Retinal pigment epithelial cell (primary cell): Measurements from ENCODE around the gene SINHCAF.

ENCODE experiments used
- DNase-seq: peaks from one replicate; pipeline ENCODE4 v3.0.0-alpha.2; 2010; ENCODE audit warnings: low read depth
- H3K4me3 ChIP-seq: 2 replicates; pipeline ENCODE4 v1.5.1; 2011; ENCODE audit warnings: mild to moderate bottlenecking, low read length, control low read depth, moderate library complexity
- CTCF ChIP-seq: conservative IDR thresholded peaks from 2 replicates; pipeline ENCODE4 v1.5.1; 2011; ENCODE audit warnings: low read depth, low read length, control low read depth, inconsistent platforms

SINHCAF gene

GRCh38 chr12:31322801-31323207 is 3.1 kb downstream of the SINHCAF start:
- no peak for TF ChIP-seq CTCF
- H3K4me3 ChIP-seq: peak overlapping the region; percentile 91
- DNase-seq: no peak

GRCh38 chr12:31321897-31322228 is 4.1 kb downstream of the SINHCAF start:
- no peak for DNase-seq
- no peak overlapping the region for H3K4me3 ChIP-seq
- no peak for TF ChIP-seq CTCF

- no peak overlapping the region for H3K4me3 ChIP-seq
- no peak for DNase-seq
- no peak for TF ChIP-seq CTCF
Observed at GRCh38 chr12:31321186-31321896, 4.6 kb downstream of the SINHCAF start.

- DNase-seq: no peak
- H3K4me3 ChIP-seq: no peak overlapping the region
- no peak for TF ChIP-seq CTCF
Observed at GRCh38 chr12:31318657-31319269, 7.2 kb downstream of the SINHCAF start.

GRCh38 chr12:31317471-31318395 is 8.2 kb downstream of the SINHCAF start:
- no peak for TF ChIP-seq CTCF

GRCh38 chr12:31316891-31317290 is 9.1 kb downstream of the SINHCAF start:
- DNase-seq: no peak

More at GRCh38 chr12:31317471-31318395, 8.2 kb downstream of the SINHCAF start:
- H3K4me3 ChIP-seq: no peak overlapping the region
- DNase-seq: no peak

More at GRCh38 chr12:31316891-31317290, 9.1 kb downstream of the SINHCAF start:
- H3K4me3 ChIP-seq: no peak overlapping the region
- no peak for TF ChIP-seq CTCF
